SH-SY5Y (cell line): ENCODE data around the gene DTYMK.

ENCODE experiments used
- GATA2 ChIP-seq: IDR thresholded peaks from 2 replicates; pipeline ENCODE4 v1.6.1; 2011; ENCODE audit warnings: mild to moderate bottlenecking, low read depth, low read length
- GATA3 ChIP-seq: IDR thresholded peaks from 2 replicates; pipeline ENCODE4 v1.6.1; 2011; ENCODE audit warnings: low read depth, mild to moderate bottlenecking, low read length, moderate library complexity

DNA sequence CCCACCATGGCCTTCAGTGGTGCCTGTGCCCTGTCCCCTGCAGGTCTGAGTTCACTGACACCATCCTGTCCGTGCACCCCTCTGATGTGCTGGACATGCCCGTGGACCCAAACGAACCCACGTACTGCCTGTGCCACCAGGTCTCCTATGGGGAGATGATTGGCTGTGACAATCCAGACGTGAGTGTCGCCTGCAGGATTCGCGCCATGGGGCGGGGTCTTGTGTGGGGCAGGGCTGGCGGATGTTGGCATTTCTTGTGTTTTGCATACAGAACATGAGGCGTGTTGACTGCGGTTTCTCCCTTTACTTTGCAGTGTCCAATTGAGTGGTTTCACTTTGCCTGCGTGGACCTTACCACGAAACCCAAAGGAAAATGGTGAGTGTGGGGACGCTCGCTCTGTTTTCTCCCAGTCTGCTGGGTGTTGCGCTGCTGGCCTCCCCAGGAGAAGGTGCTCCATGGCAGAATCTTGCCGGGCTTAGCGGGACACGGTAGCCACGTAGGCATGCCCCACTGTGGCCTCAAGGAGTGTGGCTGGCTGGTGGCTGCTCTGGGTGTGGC lies 36.4 kb upstream of the DTYMK start:
- TF ChIP-seq GATA2 = no peak
- no peak for TF ChIP-seq GATA3
